PFSK-1 (cell line): ENCODE results near the gene TNS1.

Source experiments
- FOXP2 ChIP-seq: optimal IDR thresholded peaks from 2 replicates; pipeline ENCODE3; 2011; ENCODE audit warnings: borderline replicate concordance, control low read depth, inconsistent platforms; ENCODE audit not compliant: insufficient read depth; ENCODE audit errors: extremely low read length, extremely low read depth
- POLR2AphosphoS5 ChIP-seq: IDR thresholded peaks from 2 replicates; pipeline ENCODE4 v1.6.1; 2012; ENCODE audit warnings: low read depth, mild to moderate bottlenecking, control low read depth, low read length, moderate library complexity
- SIN3A ChIP-seq: IDR thresholded peaks from 2 replicates; pipeline ENCODE4 v1.6.1; 2012; ENCODE audit warnings: mild to moderate bottlenecking, low read length, moderate library complexity, borderline replicate concordance; ENCODE audit not compliant: insufficient read depth
- TAF1 ChIP-seq: IDR thresholded peaks from 2 replicates; pipeline ENCODE4 v1.6.1; 2012; ENCODE audit warnings: low read length, control low read depth, borderline replicate concordance; ENCODE audit not compliant: insufficient read depth
- TF ChIP-seq, protein P1 (sequence below), 2 experiments: IDR thresholded peaks; 2 replicates each; pipeline versions ENCODE4 v1.6.1 to v1.8.0; 2011 to 2012; ENCODE audit warnings: low read depth in 2 of 2, low read length in 2 of 2, control low read depth in 1 of 2, inconsistent platforms in 1 of 2, mild to moderate bottlenecking in 1 of 2, moderate library complexity in 1 of 2; ENCODE audit not compliant: insufficient read depth in 1 of 2

Gene TNS1

DNA sequence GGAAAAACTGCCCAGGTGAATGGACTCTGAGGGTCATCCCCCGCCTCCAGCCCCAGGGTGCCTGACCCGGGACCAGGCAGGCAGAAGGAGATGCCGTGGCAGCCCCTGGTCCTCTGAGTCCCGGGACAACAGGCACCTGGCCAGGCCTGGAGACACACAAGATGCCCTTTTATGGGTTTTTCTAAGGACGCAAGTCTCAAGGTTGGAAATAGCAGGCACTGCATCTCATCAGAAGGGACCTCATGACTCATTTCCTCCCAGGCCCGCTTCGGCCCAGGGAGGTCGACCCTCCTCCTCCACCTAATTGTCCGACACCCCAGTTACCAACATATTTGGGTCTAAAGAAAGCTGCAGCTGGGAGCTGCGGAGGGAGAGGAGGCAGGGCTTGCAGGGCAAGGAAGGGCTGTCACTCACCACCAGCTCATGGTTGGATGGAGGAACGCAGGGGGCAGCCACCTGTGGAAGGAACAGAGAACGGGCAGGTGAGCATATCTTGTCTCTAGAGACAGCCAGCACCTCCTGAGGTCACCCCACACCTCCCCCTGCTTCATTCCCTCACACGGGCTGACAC lies 82.9 kb downstream of the TNS1 start:
- no peak for TF ChIP-seq TAF1
- no peak for TF ChIP-seq FOXP2
- TF ChIP-seq, protein P1, sequence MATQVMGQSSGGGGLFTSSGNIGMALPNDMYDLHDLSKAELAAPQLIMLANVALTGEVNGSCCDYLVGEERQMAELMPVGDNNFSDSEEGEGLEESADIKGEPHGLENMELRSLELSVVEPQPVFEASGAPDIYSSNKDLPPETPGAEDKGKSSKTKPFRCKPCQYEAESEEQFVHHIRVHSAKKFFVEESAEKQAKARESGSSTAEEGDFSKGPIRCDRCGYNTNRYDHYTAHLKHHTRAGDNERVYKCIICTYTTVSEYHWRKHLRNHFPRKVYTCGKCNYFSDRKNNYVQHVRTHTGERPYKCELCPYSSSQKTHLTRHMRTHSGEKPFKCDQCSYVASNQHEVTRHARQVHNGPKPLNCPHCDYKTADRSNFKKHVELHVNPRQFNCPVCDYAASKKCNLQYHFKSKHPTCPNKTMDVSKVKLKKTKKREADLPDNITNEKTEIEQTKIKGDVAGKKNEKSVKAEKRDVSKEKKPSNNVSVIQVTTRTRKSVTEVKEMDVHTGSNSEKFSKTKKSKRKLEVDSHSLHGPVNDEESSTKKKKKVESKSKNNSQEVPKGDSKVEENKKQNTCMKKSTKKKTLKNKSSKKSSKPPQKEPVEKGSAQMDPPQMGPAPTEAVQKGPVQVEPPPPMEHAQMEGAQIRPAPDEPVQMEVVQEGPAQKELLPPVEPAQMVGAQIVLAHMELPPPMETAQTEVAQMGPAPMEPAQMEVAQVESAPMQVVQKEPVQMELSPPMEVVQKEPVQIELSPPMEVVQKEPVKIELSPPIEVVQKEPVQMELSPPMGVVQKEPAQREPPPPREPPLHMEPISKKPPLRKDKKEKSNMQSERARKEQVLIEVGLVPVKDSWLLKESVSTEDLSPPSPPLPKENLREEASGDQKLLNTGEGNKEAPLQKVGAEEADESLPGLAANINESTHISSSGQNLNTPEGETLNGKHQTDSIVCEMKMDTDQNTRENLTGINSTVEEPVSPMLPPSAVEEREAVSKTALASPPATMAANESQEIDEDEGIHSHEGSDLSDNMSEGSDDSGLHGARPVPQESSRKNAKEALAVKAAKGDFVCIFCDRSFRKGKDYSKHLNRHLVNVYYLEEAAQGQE (IDR thresholded peaks at IDR 0.05; ENCODE audit: insufficient read depth in 1 of 2, low read depth in 2 of 2, low read length in 2 of 2) = no peak
- no peak for TF ChIP-seq SIN3A
- TF ChIP-seq POLR2AphosphoS5 = no peak

DNA sequence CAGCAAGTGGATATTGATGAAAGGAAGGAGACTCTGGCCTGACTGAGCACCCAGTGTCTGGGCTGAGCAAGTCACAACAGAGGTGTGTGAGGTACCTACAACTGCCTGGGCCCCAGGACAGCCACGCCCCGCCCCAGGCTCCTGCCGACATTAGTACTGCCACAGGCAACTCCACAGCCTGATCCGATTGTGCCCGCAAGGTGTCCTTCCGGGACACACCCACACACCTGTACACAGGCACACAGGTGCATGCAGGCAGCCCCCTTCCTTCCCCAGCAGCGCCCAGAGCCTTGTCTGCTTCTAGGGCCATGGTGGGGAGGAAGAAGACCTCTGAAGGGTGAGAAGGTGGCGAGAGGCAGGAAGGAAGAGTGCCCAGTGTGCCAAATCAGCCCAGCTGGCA lies 83.6 kb downstream of the TNS1 start:
- TF ChIP-seq, protein P1 (IDR thresholded peaks at IDR 0.05; ENCODE audit: insufficient read depth in 1 of 2, low read depth in 2 of 2, low read length in 2 of 2) = no peak
- TF ChIP-seq POLR2AphosphoS5 = no peak
- no peak for TF ChIP-seq SIN3A
- no peak for TF ChIP-seq TAF1
- no peak for TF ChIP-seq FOXP2

DNA sequence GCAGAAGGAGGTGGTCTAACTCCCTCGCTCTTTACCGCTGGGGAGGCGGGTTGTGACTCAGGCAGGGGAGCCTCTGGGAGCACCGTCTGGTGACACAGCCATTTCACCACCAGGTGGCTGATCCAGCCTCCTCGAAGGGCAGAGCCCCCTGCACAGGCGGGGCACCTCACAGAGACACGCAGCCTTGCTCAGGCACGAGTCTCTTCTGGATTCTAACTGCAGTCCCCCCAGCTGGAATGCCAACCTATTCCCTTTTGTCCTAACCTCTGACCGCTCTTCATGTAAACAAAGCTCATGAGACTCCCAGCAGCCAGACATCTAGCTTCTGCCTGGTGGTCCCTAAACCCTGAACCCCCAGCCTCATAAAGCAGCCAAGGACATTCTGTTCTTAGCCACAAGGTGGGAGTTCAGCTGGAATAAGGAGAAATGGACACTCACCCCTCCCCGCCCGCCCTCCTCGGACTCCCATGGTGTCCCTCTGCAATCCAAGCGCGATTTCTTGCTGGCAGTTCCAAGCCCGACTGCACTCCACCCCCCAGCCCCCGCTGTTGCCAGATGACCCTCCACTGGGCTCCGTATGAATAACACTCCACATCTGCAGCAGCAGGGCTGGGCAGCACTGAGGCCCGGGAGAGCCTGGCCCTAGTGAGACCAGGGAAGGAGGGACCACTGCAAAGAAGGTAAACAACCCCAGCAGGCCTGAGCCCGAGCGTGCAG lies 84.3 kb downstream of the TNS1 start:
- TF ChIP-seq FOXP2 = no peak
- TF ChIP-seq, protein P1 (IDR thresholded peaks at IDR 0.05; ENCODE audit: insufficient read depth in 1 of 2, low read depth in 2 of 2, low read length in 2 of 2) = no peak
- TF ChIP-seq POLR2AphosphoS5 = no peak
- no peak for TF ChIP-seq SIN3A
- no peak for TF ChIP-seq TAF1

DNA sequence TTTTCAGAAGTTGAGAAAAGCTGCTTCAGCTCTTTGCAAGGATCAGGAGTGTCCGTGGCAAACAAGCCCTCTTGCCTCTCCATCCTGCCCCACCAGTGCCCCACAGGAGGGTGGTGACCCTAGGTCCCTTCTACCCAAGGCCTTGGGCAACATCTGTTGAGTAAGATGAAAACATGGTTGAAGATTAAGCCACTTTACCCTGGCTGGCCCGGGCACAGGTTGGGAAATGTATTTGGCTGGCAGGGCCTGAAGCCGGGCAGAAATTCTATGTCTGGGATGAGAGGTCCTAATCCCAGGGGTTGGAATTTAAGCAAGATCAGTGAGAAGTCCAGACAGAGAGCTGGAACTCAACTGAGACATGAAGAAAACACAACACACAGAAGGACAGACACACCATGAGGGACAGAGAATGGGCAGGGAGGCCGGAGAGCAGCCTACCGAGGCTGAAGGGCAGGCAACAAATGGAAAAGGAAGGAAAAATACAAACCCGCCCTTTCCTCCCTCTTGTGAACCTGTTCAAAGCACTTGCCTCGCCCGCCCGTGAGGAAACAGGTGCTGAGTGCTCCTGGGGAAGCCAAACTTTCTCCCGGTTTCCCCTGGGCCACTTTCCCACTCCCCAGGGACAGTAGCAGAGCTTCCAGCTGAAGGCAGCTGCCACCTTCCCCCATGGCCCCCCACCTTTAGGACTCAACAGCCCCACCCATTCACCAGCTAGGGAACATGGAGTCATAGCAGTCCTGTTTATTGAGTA lies 86.1 kb downstream of the TNS1 start:
- no peak for TF ChIP-seq POLR2AphosphoS5
- no peak for TF ChIP-seq FOXP2

DNA sequence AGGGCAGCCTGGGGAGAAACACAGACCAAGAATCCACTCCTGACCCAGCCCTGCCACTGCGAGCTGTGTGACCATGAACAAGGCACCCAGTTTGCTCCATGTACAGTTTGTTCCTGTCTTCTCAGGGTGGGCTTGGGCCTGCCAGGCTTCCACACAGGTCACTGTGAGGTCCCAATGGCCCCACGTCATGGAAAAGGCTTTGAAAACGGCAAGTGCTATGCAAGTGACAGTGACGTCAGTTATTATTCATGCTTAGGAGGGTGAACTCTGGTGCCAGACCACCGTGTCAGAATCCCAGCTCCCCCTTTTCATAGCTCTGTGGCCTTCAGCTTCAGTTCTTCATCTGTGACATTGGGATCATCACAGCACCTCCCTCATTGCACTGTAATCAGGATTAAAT lies 87.1 kb downstream of the TNS1 start:
- TF ChIP-seq POLR2AphosphoS5 (no peak), TAF1 (no peak), SIN3A (no peak), FOXP2 (no peak)
- TF ChIP-seq, protein P1 (IDR thresholded peaks at IDR 0.05; ENCODE audit: insufficient read depth in 1 of 2, low read depth in 2 of 2, low read length in 2 of 2) = no peak
